Subcutaneous abdominal adipose tissue (tissue), 5 donors: ENCODE data around the gene OGA.

Experiments
- H3K27ac ChIP-seq: one replicate; pipeline ENCODE4 v1.7.0; 2013; ENCODE audit warnings: low read depth, mild to moderate bottlenecking, inconsistent platforms, low read length, moderate library complexity
- H3K27me3 ChIP-seq, 5 donors: one replicate each; pipeline ENCODE4 v1.7.0; 2013; ENCODE audit warnings: low read length in 5 of 5, inconsistent platforms in 1 of 5; ENCODE audit not compliant: control insufficient read depth in 5 of 5, insufficient read depth in 4 of 5
- H3K36me3 ChIP-seq, 5 donors: one replicate each; pipeline ENCODE4 v1.7.0; 2013; ENCODE audit warnings: low read length in 5 of 5; ENCODE audit not compliant: control insufficient read depth in 5 of 5, insufficient read depth in 5 of 5
- H3K4me1 ChIP-seq, 5 donors: one replicate each; pipeline ENCODE4 v1.7.0; 2013; ENCODE audit warnings: low read length in 5 of 5, mild to moderate bottlenecking in 3 of 5, moderate library complexity in 1 of 5; ENCODE audit not compliant: control insufficient read depth in 5 of 5, insufficient read depth in 5 of 5
- H3K4me3 ChIP-seq, 5 donors: one replicate each; pipeline ENCODE4 v1.7.0; 2013; ENCODE audit warnings: low read length in 5 of 5, low read depth in 1 of 5
- H3K9ac ChIP-seq, 5 donors: one replicate each; pipeline ENCODE4 v1.7.0; 2013; ENCODE audit warnings: low read length in 5 of 5, mild to moderate bottlenecking in 4 of 5, moderate library complexity in 3 of 5
- H3K9me3 ChIP-seq, 5 donors: one replicate each; pipeline ENCODE4 v1.7.0; 2013; ENCODE audit warnings: low read length in 5 of 5; ENCODE audit not compliant: control insufficient read depth in 5 of 5
- donor health status: healthy.
- donor health status: healthy.
- donor health status: healthy.
- donor health status: healthy.
- donor health status: healthy.

OGA gene

GRCh38 chr10:101781984-101782810 lies 36.0 kb downstream of the OGA start:
- H3K9ac ChIP-seq, result peak overlapping the region in 3 of 5 donors; percentile 74 to 83 (median 76)
- H3K36me3 ChIP-seq, result peaks cover 28 to 45% (median 33%) of the 10 kb centered on the region in 5 donors
- H3K4me1 ChIP-seq, result peaks cover 3 to 50% (median 49%) of the 10 kb centered on the region in 5 donors
- H3K4me3 ChIP-seq, result peak overlapping the region; percentile 54 to 78 (median 74)
- H3K27ac ChIP-seq, result no peak overlapping the region
- H3K27me3 ChIP-seq, result peaks cover 0 to 12% (median 6%) of the 10 kb centered on the region in 5 donors
- H3K9me3 ChIP-seq, result no peaks in the 10 kb centered on the region

- Histone ChIP-seq H3K4me1 (peaks cover 3 to 56% (median 50%) of the 10 kb centered on the region in 5 donors), H3K9me3 (no peaks in the 10 kb centered on the region), H3K9ac (no peak overlapping the region), H3K27me3 (peaks cover 0 to 17% (median 10%) of the 10 kb centered on the region in 5 donors), H3K4me3 (no peak overlapping the region), H3K27ac (no peak overlapping the region), H3K36me3 (peaks cover 24 to 39% (median 27%) of the 10 kb centered on the region in 5 donors)
Measured at GRCh38 chr10:101781655-101781983, 36.6 kb downstream of the OGA start.

GRCh38 chr10:101780818-101781654 lies 37.2 kb downstream of the OGA start:
- H3K9me3 ChIP-seq, result no peaks in the 10 kb centered on the region

DNA sequence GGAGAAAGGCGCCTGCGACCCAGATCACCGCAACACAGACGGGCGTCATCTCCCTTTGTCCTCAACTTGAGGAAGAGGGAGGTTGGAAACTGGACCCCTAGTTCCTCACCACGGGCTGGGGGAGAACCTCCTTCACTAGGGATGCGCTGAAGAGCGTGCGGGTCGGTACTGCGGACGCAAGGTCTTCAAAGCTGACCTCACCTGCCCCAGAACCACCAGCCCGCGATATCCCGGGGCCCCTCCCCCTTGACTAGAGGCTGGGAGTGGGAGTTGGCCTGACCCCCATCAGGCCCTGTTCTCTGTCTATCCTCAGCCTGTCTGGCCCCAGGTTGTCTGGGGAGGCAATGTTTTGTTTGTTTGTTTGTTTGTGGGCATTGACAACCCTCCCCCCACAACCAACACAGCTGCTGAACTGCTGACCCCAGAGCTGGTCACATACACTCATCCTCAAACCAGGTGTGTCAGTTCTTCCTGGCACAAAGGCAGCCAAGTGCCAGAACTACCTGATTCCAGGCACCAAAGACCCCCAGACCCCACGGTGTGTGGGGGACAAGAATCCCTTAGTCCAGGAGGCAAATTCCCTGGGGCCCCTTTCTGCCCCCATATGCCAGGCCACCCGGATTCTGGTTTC lies 37.9 kb downstream of the OGA start:
- Histone ChIP-seq H3K4me1 (peaks cover 3 to 62% (median 57%) of the 10 kb centered on the region in 5 donors), H3K9me3 (no peaks in the 10 kb centered on the region), H3K36me3 (peaks cover 13 to 26% (median 14%) of the 10 kb centered on the region in 5 donors), H3K4me3 (peak overlapping the region; percentile 22 to 62 (median 57)), H3K9ac (peak overlapping the region in 1 of 5 donors; percentile 1), H3K27ac (no peak overlapping the region), H3K27me3 (peaks cover 0 to 20% (median 12%) of the 10 kb centered on the region in 5 donors)

More at GRCh38 chr10:101780818-101781654, 37.2 kb downstream of the OGA start:
- peaks cover 3 to 60% (median 54%) of the 10 kb centered on the region in 5 donors for H3K4me1 ChIP-seq
- peaks cover 20 to 33% (median 21%) of the 10 kb centered on the region in 5 donors for H3K36me3 ChIP-seq
- H3K4me3 ChIP-seq, result peak overlapping the region in 1 of 5 donors; percentile 54
- peaks cover 0 to 17% (median 11%) of the 10 kb centered on the region in 5 donors for H3K27me3 ChIP-seq
- H3K27ac ChIP-seq, result no peak overlapping the region
- H3K9ac ChIP-seq, result no peak overlapping the region

DNA sequence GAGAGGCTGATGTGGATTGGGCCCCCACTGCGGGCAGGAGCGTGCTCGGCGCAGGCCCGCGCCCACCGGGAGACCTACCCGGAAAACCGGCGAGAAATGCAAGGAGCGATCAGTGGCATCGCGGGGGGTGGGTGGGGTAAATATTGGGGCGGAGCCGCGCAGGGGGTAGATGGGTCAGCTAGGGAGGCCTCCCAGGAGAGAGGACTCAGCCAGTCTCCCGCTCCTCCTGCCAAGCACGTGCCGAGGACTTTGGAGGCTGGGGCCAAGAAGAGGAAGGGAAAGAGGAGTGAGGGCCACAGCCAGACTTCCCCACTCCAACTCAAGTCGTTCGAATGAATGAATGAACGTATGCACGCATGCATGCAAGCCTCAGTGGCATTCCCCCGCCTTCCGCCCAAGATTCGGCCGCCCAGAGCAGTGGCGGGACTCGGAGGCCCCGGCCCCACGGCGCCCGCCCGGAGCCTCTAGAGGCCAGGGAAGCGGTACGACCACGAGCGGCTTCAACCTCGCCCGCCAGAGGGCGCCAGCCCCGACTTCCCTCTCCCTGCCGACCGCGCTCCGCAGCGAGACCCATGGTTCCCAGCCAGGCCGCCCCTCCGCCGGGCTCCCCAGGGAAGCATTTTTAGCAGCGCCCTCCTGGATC lies 38.6 kb downstream of the OGA start:
- Histone ChIP-seq H3K36me3 (peaks cover 7 to 20% (median 8%) of the 10 kb centered on the region in 5 donors), H3K9ac (peak overlapping the region in 3 of 5 donors; percentile 21 to 56 (median 47)), H3K4me1 (peaks cover 3 to 65% (median 53%) of the 10 kb centered on the region in 5 donors), H3K27me3 (peaks cover 0 to 26% (median 18%) of the 10 kb centered on the region in 5 donors), H3K9me3 (no peaks in the 10 kb centered on the region), H3K27ac (no peak overlapping the region), H3K4me3 (peak overlapping the region; percentile 54 to 65 (median 59))

DNA sequence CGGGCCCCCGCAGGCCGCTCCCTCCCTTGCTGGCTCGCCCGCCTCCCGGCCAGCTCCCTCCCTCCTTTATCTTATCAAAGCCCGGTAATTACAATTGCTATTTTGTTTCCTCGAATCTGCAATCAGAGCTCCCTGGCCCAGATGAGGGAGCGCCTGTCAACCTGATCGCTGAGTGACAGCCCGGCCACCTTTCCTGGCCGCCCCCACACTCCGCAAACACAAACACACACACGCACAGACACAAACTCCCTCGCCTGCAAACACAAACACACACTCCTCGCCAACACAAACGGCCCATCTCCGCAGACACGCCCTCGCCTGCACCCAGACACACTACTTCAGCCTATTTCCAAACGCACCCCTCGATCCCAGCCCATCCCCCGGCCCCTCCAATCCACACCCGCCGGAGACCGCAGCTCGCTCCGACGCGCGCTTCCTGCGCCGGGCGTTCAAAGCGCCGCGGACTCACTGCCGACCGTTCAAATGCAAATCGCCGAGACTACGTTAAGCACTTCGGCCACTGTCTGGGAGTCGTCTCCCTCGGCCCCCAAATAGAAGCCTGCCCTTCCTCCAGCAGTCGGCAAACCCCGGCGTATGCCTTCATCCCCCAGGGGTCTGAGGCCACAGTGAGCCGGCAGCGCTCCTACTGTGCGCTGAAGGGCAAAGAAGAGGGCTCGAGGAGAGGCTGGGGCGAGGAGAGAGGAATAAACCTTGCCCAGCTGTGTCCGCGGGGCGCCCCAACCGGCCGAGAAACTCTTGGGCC lies 39.3 kb downstream of the OGA start:
- Histone ChIP-seq H3K4me3 (peak overlapping the region in 4 of 5 donors; percentile 54 to 62 (median 58)), H3K36me3 (peaks cover under 1 to 14% (median 3%) of the 10 kb centered on the region in 5 donors), H3K27ac (no peak overlapping the region), H3K27me3 (peaks cover 0 to 32% (median 24%) of the 10 kb centered on the region in 5 donors), H3K9me3 (no peaks in the 10 kb centered on the region), H3K4me1 (peaks cover 3 to 63% (median 48%) of the 10 kb centered on the region in 5 donors), H3K9ac (peak overlapping the region in 3 of 5 donors; percentile 21 to 56 (median 47))

GRCh38 chr10:101778151-101778780 lies 40.0 kb downstream of the OGA start:
- Histone ChIP-seq H3K9ac (no peak overlapping the region), H3K4me1 (peaks cover 3 to 57% (median 41%) of the 10 kb centered on the region in 5 donors), H3K4me3 (no peak overlapping the region), H3K9me3 (no peaks in the 10 kb centered on the region), H3K27ac (no peak overlapping the region), H3K27me3 (peaks cover 0 to 37% (median 29%) of the 10 kb centered on the region in 5 donors), H3K36me3 (peaks cover 0 to 13% (median 3%) of the 10 kb centered on the region in 5 donors)

- Histone ChIP-seq H3K4me3 (no peak overlapping the region), H3K4me1 (peaks cover 3 to 52% (median 35%) of the 10 kb centered on the region in 5 donors), H3K9ac (no peak overlapping the region), H3K36me3 (peaks cover 0 to 13% (median 4%) of the 10 kb centered on the region in 5 donors), H3K9me3 (no peaks in the 10 kb centered on the region), H3K27ac (no peak overlapping the region), H3K27me3 (peaks cover 0 to 43% (median 35%) of the 10 kb centered on the region in 5 donors)
Measured at GRCh38 chr10:101777619-101778145, 40.6 kb downstream of the OGA start.
